ENCODE data around the gene TTR. TPM values are rescaled to one million over a fixed set of nuclear protein-coding genes. Genes with fewer than 3 reads are reported as not detected.

TTR gene
- total RNA-seq, 2 experiments from 2014 or later = not detected

DNA sequence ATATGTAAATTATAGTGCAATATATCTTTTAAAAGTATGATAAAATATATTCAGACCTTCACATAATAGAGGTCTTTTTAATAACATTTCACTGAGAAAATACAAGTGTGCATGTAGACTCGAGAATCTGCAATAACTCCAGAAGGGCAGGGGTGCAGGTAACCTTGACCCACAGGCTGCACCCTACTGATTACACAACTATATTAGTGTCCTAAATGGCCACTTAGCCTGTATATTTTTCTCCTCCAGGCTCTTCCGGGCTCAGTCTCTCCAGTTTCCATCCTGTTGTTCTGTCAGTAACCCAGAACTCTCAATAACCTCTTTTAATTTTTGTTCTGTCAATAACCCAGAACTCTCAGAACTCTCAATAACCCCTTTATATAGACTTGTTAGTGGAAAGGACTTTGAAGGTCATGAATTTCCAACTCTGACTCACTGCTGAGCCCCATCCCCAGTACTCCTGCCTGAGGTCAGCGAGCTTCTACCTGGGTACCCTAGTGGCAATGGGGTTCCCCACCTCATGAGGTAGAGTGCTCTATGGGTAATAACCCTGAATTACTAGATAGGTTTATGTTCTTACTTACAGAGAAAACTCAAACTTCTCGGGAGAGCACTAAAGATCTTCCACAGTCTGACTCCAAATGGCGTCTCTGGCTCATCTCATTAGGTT is 8.4 kb upstream of the TTR start:
- CTCF ChIA-PET = no interaction called here
- no peaks in the 10 kb centered on the region for H3K4me1 Mint-ChIP-seq (ENCODE audit: low read depth)
- intact Hi-C loops (cut with micrococcal nuclease) = no loop called here

DNA sequence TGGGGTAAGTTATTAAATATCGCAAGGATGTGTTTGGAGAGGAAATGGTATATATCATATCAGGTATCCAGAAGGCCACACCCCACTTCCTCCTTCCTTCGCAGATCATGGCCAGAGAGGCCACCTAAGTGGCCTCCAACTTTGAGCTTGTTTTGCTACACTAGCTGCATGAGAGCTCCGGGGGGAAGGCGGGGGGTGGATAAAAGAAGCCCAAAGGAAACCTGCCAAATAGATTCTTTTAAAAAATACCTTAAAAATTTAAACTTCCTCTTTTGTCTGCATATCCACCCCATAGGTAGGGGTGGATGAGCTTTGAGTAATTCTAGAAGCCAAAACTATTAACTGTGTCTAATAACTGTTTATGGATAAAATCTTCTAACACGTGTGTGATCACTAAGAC is 5.7 kb upstream of the TTR start:
- no peak overlapping the region for H3K4me3 Mint-ChIP-seq
- H3K27ac Mint-ChIP-seq = no peak overlapping the region
- no peaks in the 10 kb centered on the region for H3K36me3 Mint-ChIP-seq (ENCODE audit: low read depth)
- DNase-seq = no peak
- intact Hi-C loops (cut with micrococcal nuclease) = no loop called here
- CTCF ChIA-PET = interaction anchor here (0.6 kb wide), 1 partner anchor 67 kb away, joined by 3 read pairs; no protein-coding TSS in a partner anchor
- no peaks in the 10 kb centered on the region for H3K9me3 Mint-ChIP-seq
- no peaks in the 10 kb centered on the region for H3K4me1 Mint-ChIP-seq (ENCODE audit: low read depth)
- peaks cover 5% of the 10 kb centered on the region for H3K27me3 Mint-ChIP-seq (ENCODE audit: low read depth)

More for the DNA sequence above, 8.4 kb upstream of the TTR start:
- no peak for DNase-seq
- Mint-ChIP-seq H3K4me3 (no peak overlapping the region), H3K27me3 (ENCODE audit: low read depth) (peaks cover 2% of the 10 kb centered on the region), H3K9me3 (no peaks in the 10 kb centered on the region), H3K27ac (no peak overlapping the region), H3K36me3 (ENCODE audit: low read depth) (no peaks in the 10 kb centered on the region)

DNA sequence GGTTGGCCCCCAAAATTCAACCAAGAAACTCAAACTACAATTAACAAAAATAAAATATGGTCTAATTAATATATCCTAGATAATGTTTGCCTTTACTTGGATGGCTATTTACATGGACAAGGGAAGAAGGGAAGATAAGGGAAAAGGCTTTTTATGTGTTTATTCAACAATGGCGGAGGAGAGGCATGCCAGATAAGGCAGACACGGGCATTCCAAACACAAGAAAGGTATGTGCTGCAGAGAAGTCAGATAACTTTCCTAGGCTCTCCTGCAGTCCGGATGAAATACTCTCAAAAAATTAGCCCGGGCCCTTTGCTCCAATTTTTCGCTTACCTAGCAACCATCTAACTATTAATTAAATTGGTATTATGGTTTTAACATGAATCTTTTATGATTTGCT is 5.1 kb upstream of the TTR start:
- no peak for DNase-seq
- Mint-ChIP-seq H3K27ac (no peak overlapping the region), H3K36me3 (ENCODE audit: low read depth) (no peaks in the 10 kb centered on the region), H3K4me1 (ENCODE audit: low read depth) (no peaks in the 10 kb centered on the region), H3K4me3 (no peak overlapping the region), H3K27me3 (ENCODE audit: low read depth) (peaks cover 5% of the 10 kb centered on the region), H3K9me3 (no peaks in the 10 kb centered on the region)
- intact Hi-C loops (cut with micrococcal nuclease) = no loop called here
- CTCF ChIA-PET = no interaction called here

DNA sequence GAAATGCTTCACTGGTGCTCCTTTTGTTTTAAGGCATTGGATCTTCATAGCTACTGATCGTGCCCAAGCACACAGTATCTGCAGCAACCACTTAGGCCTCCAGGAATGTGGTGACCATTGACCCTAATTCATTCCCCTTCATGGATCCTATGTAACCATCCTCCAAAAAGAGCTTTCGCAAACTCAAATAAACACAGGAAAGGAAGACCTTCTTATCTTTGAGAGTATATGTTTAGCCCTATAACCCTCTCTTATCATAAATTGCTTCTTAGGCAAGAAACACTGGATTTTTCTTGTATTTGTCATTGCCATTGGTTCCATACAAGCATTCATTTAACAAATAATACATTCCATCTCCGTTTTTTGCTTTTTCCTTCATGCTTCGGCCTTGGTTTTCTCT is 4.1 kb upstream of the TTR start:
- peaks cover 5% of the 10 kb centered on the region for H3K27me3 Mint-ChIP-seq (ENCODE audit: low read depth)
- intact Hi-C loops (cut with micrococcal nuclease) = no loop called here
- H3K36me3 Mint-ChIP-seq (ENCODE audit: low read depth) = no peaks in the 10 kb centered on the region
- no peaks in the 10 kb centered on the region for H3K4me1 Mint-ChIP-seq (ENCODE audit: low read depth)
- H3K27ac Mint-ChIP-seq = no peak overlapping the region
- DNase-seq = no peak
- H3K9me3 Mint-ChIP-seq = no peaks in the 10 kb centered on the region
- CTCF ChIA-PET = interaction anchor here (1.8 kb wide), 1 partner anchor 135 kb away, joined by 4 read pairs; no protein-coding TSS in a partner anchor
- H3K4me3 Mint-ChIP-seq = no peak overlapping the region

DNA sequence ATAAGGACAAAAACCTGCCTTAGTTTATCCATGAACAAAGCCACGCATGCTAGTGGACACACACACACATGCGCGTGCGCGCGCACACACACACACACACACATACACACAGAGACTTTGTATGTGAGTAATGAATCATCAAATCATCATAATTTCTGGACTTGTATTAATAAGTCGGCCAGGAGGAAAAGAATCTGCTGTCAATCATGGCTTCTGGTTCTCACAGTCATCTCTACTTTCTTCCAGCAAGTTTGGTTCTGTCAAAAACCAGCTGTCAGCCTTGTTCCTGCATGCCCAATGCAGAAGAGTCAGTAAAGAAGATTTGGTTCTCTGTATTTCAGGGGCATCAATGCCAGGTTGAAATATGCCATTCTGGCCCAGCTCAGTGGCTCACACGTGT is 1.1 kb upstream of the TTR start:
- DNase-seq = no peak
- Mint-ChIP-seq H3K27me3 (ENCODE audit: low read depth) (peaks cover 6% of the 10 kb centered on the region), H3K27ac (no peak overlapping the region), H3K36me3 (ENCODE audit: low read depth) (no peaks in the 10 kb centered on the region), H3K4me3 (no peak overlapping the region), H3K9me3 (no peaks in the 10 kb centered on the region), H3K4me1 (ENCODE audit: low read depth) (no peaks in the 10 kb centered on the region)
- CTCF ChIA-PET = no interaction called here
- intact Hi-C loops (cut with micrococcal nuclease) = no loop called here

DNA sequence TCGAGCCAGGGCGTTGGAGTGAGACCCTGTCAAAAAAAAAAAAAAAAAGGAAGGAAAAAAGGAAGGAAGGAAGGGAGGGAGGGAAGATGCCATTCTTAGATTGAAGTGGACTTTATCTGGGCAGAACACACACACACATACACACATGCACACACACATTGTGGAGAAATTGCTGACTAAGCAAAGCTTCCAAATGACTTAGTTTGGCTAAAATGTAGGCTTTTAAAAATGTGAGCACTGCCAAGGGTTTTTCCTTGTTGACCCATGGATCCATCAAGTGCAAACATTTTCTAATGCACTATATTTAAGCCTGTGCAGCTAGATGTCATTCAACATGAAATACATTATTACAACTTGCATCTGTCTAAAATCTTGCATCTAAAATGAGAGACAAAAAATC is 564 bp upstream of the TTR start:
- Mint-ChIP-seq H3K9me3 (no peaks in the 10 kb centered on the region), H3K27me3 (ENCODE audit: low read depth) (peaks cover 6% of the 10 kb centered on the region), H3K4me1 (ENCODE audit: low read depth) (no peaks in the 10 kb centered on the region), H3K27ac (no peak overlapping the region), H3K36me3 (ENCODE audit: low read depth) (no peaks in the 10 kb centered on the region), H3K4me3 (no peak overlapping the region)
- intact Hi-C loops (cut with micrococcal nuclease) = no loop called here
- no peak for DNase-seq
- CTCF ChIA-PET = no interaction called here

DNA sequence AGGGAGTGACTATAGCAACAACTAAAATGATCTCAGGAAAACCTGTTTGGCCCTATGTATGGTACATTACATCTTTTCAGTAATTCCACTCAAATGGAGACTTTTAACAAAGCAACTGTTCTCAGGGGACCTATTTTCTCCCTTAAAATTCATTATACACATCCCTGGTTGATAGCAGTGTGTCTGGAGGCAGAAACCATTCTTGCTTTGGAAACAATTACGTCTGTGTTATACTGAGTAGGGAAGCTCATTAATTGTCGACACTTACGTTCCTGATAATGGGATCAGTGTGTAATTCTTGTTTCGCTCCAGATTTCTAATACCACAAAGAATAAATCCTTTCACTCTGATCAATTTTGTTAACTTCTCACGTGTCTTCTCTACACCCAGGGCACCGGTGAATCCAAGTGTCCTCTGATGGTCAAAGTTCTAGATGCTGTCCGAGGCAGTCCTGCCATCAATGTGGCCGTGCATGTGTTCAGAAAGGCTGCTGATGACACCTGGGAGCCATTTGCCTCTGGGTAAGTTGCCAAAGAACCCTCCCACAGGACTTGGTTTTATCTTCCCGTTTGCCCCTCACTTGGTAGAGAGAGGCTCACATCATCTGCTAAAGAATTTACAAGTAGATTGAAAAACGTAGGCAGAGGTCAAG is 955 bp downstream of the TTR start:
- Mint-ChIP-seq H3K27me3 (ENCODE audit: low read depth) (peaks cover 6% of the 10 kb centered on the region), H3K4me3 (no peak overlapping the region), H3K27ac (no peak overlapping the region), H3K4me1 (ENCODE audit: low read depth) (no peaks in the 10 kb centered on the region), H3K9me3 (no peaks in the 10 kb centered on the region), H3K36me3 (ENCODE audit: low read depth) (no peaks in the 10 kb centered on the region)
- no peak for DNase-seq
- CTCF ChIA-PET = no interaction called here
- intact Hi-C loops (cut with micrococcal nuclease) = no loop called here

DNA sequence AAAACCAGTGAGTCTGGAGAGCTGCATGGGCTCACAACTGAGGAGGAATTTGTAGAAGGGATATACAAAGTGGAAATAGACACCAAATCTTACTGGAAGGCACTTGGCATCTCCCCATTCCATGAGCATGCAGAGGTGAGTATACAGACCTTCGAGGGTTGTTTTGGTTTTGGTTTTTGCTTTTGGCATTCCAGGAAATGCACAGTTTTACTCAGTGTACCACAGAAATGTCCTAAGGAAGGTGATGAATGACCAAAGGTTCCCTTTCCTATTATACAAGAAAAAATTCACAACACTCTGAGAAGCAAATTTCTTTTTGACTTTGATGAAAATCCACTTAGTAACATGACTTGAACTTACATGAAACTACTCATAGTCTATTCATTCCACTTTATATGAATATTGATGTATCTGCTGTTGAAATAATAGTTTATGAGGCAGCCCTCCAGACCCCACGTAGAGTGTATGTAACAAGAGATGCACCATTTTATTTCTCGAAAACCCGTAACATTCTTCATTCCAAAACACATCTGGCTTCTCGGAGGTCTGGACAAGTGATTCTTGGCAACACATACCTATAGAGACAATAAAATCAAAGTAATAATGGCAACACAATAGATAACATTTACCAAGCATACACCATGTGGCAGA is 3.6 kb downstream of the TTR start:
- DNase-seq = no peak
- CTCF ChIA-PET = interaction anchor here (0.7 kb wide), 1 partner anchor 215 kb away, joined by 4 read pairs; no protein-coding TSS in a partner anchor
- intact Hi-C loops (cut with micrococcal nuclease) = no loop called here
- Mint-ChIP-seq H3K27ac (no peak overlapping the region), H3K27me3 (ENCODE audit: low read depth) (peaks cover 8% of the 10 kb centered on the region), H3K4me3 (no peak overlapping the region), H3K9me3 (no peaks in the 10 kb centered on the region), H3K4me1 (ENCODE audit: low read depth) (no peaks in the 10 kb centered on the region), H3K36me3 (ENCODE audit: low read depth) (no peaks in the 10 kb centered on the region)

DNA sequence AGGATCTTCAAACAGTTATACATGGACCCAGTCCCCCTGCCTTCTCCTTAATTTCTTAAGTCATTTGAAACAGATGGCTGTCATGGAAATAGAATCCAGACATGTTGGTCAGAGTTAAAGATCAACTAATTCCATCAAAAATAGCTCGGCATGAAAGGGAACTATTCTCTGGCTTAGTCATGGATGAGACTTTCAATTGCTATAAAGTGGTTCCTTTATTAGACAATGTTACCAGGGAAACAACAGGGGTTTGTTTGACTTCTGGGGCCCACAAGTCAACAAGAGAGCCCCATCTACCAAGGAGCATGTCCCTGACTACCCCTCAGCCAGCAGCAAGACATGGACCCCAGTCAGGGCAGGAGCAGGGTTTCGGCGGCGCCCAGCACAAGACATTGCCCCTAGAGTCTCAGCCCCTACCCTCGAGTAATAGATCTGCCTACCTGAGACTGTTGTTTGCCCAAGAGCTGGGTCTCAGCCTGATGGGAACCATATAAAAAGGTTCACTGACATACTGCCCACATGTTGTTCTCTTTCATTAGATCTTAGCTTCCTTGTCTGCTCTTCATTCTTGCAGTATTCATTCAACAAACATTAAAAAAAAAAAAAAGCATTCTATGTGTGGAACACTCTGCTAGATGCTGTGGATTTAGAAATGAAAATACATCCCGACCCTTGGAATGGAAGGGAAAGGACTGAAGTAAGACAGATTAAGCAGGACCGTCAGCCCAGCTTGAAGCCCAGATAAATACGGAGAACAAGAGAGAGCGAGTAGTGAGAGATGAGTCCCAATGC is 4.6 kb downstream of the TTR start:
- no peaks in the 10 kb centered on the region for H3K36me3 Mint-ChIP-seq (ENCODE audit: low read depth)
- peaks cover 8% of the 10 kb centered on the region for H3K27me3 Mint-ChIP-seq (ENCODE audit: low read depth)
- no peak for DNase-seq
- H3K27ac Mint-ChIP-seq = no peak overlapping the region
- H3K4me1 Mint-ChIP-seq (ENCODE audit: low read depth) = no peaks in the 10 kb centered on the region
- H3K9me3 Mint-ChIP-seq = no peaks in the 10 kb centered on the region
- H3K4me3 Mint-ChIP-seq = no peak overlapping the region
- CTCF ChIA-PET = interaction anchor here (0.6 kb wide), 1 partner anchor 66 kb away, joined by 5 read pairs; no protein-coding TSS in a partner anchor
- intact Hi-C loops (cut with micrococcal nuclease) = no loop called here

DNA sequence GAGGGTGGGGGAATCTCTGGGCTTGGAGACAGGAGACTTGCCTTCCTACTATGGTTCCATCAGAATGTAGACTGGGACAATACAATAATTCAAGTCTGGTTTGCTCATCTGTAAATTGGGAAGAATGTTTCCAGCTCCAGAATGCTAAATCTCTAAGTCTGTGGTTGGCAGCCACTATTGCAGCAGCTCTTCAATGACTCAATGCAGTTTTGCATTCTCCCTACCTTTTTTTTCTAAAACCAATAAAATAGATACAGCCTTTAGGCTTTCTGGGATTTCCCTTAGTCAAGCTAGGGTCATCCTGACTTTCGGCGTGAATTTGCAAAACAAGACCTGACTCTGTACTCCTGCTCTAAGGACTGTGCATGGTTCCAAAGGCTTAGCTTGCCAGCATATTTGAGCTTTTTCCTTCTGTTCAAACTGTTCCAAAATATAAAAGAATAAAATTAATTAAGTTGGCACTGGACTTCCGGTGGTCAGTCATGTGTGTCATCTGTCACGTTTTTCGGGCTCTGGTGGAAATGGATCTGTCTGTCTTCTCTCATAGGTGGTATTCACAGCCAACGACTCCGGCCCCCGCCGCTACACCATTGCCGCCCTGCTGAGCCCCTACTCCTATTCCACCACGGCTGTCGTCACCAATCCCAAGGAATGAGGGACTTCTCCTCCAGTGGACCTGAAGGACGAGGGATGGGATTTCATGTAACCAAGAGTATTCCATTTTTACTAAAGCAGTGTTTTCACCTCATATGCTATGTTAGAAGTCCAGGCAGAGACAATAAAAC is 6.5 kb downstream of the TTR start:
- H3K27me3 Mint-ChIP-seq (ENCODE audit: low read depth) = peaks cover 6% of the 10 kb centered on the region
- H3K4me3 Mint-ChIP-seq = no peak overlapping the region
- no peaks in the 10 kb centered on the region for H3K4me1 Mint-ChIP-seq (ENCODE audit: low read depth)
- no peaks in the 10 kb centered on the region for H3K36me3 Mint-ChIP-seq (ENCODE audit: low read depth)
- no peaks in the 10 kb centered on the region for H3K9me3 Mint-ChIP-seq
- CTCF ChIA-PET = interaction anchor here (0.5 kb wide), 1 partner anchor 305 kb away, joined by 4 read pairs; no protein-coding TSS in a partner anchor
- no peak for DNase-seq
- H3K27ac Mint-ChIP-seq = no peak overlapping the region
- intact Hi-C loops (cut with micrococcal nuclease) = no loop called here

DNA sequence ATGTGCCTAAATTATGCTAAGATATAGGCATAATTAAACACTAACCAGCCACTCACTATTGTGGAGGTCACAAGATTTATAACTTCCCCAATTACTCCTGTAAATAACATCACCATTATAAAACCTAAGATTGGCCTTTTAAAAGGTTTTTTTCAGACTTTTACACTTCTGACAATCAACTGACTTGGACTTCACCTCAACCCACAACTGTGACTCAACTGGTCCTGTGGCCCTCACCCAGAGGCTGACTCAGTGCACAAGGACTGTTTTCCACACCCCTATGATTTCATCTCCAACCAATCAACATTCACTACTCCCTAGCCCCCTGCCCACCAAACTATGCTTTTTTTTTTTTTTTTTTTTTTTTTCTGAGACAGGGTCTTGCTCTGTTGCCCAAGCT is 11.6 kb downstream of the TTR start:
- CTCF ChIA-PET = interaction anchor here (1.2 kb wide), 1 partner anchor 47 kb away, joined by 3 read pairs; no protein-coding TSS in a partner anchor
- DNase-seq = peak; percentile 25
- intact Hi-C loops (cut with micrococcal nuclease) = no loop called here

More for the DNA sequence above, 11.6 kb downstream of the TTR start:
- H3K36me3 Mint-ChIP-seq (ENCODE audit: low read depth) = no peaks in the 10 kb centered on the region
- H3K27me3 Mint-ChIP-seq (ENCODE audit: low read depth) = peaks cover 10% of the 10 kb centered on the region
- H3K4me3 Mint-ChIP-seq = no peak overlapping the region
- H3K9me3 Mint-ChIP-seq = no peaks in the 10 kb centered on the region
- H3K4me1 Mint-ChIP-seq (ENCODE audit: low read depth) = no peaks in the 10 kb centered on the region
- no peak overlapping the region for H3K27ac Mint-ChIP-seq

All from activated naive CD4-positive, alpha-beta T cell treated with anti-CD3 and anti-CD28 coated beads for 36 hours (primary cell).